H1 (cell line): Measurements from ENCODE around the gene SPAG16. TPM values are rescaled to one million over a fixed set of nuclear protein-coding genes. Genes with fewer than 3 reads are reported as not detected.

ENCODE experiments used
- CBX8 ChIP-seq: fragments of 300-800, 300-1000 bp; sonication (generic); IDR thresholded peaks from 2 replicates; pipeline ENCODE4 v1.7.1; 2016; ENCODE audit warnings: low read depth, low read length, borderline replicate concordance
- GTF2F1 ChIP-seq: IDR thresholded peaks from 2 replicates; pipeline ENCODE4 v1.6.1; 2012; ENCODE audit warnings: low read depth, low read length, improper control_type of control experiment, borderline replicate concordance
- SIX5 ChIP-seq: IDR thresholded peaks from 2 replicates; pipeline ENCODE4 v1.6.1; 2011; ENCODE audit warnings: mild to moderate bottlenecking, low read depth, low read length
- SRF ChIP-seq: IDR thresholded peaks from 2 replicates; pipeline ENCODE4 v1.6.1; 2011; ENCODE audit warnings: mild to moderate bottlenecking, low read depth, low read length, moderate library complexity
- polyA plus RNA-seq, 7 experiments: library from polyadenylated mRNA; depleted of rRNA in 3 of 7; stranded (reverse) in 5 of 7; unstranded in 2 of 7; fragments of >200 nt in 5 of 7; fragments of 200-250 nt in 2 of 7; gene quantifications; 1 replicate in 5 of 7; 2 replicates in 1 of 7; 4 replicates in 1 of 7; pipeline versions ENCODE4 v1.2.1 to v1.2.3, GENCODE V29; 2011 to 2013; ENCODE audit warnings: missing spikeins in 2 of 7, mixed read lengths in 2 of 7
- total RNA-seq: library from RNA; stranded (reverse); fragmentation: NEBNext Ultra II Directional; extraction: Animal tissue kit (Norgen Biotek cat#: 25700); gene quantifications from 2 replicates; pipeline ENCODE4 v1.2.1, GENCODE V29; 2021
- TF ChIP-seq, protein P1 (sequence below): IDR thresholded peaks from 2 replicates; pipeline ENCODE4 v1.6.1; 2012; ENCODE audit warnings: inconsistent platforms

The SPAG16 gene
- total and polyA plus RNA-seq, 2 of the 8 experiments (the other 6 are each of a cell fraction or from before 2014, with no cell fraction given), result 6.0 to 14.9 TPM

- TF ChIP-seq GTF2F1 (no peak), SIX5 (no peak), CBX8 (no peak), SRF (no peak)
- TF ChIP-seq, protein P1, sequence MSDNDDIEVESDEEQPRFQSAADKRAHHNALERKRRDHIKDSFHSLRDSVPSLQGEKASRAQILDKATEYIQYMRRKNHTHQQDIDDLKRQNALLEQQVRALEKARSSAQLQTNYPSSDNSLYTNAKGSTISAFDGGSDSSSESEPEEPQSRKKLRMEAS, result no peak
Measured at GRCh38 chr2:213238753-213239495, 45.3 kb upstream of the SPAG16 start (continued).
